PC-9 (cell line): Measurements from ENCODE around the gene SEMA3E.

ENCODE experiments used
- EZH2 ChIP-seq: fragments of 200-600 bp; sonication (generic); IDR thresholded peaks from 2 replicates; pipeline ENCODE4 v1.8.0; 2017; ENCODE audit warnings: antibody characterized with exemption, low read depth
- TF ChIP-seq, protein P1 (sequence below): fragments of 200-600 bp; sonication (generic); conservative IDR thresholded peaks from 2 replicates; pipeline ENCODE4 v1.6.1; 2017; ENCODE audit warnings: mixed run types, antibody characterized with exemption, mild to moderate bottlenecking, moderate library complexity

DNA sequence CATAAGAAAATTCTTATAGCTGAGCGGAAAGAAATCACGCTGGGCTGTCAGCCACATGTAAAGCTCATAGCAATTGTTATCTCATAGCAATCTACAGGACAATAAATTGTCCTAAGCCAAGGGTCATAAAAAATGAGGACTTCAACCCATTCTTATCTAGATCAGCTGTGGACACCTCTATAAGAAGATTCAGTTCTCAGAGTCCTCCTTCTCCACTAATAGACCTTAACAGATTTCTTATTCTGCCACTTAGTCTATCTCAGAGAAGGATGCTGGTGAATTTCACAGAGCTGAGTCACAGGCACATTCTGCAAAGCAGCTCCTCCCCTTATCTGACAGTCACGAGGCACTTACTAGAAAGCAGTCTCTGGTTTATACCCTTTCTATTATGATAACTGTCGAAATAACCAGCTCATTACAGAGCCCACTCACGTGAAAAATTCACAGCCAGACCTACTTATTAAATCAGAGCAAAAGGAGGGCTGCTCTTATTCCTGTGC, 300.9 kb downstream of the SEMA3E start:
- TF ChIP-seq, protein P1, sequence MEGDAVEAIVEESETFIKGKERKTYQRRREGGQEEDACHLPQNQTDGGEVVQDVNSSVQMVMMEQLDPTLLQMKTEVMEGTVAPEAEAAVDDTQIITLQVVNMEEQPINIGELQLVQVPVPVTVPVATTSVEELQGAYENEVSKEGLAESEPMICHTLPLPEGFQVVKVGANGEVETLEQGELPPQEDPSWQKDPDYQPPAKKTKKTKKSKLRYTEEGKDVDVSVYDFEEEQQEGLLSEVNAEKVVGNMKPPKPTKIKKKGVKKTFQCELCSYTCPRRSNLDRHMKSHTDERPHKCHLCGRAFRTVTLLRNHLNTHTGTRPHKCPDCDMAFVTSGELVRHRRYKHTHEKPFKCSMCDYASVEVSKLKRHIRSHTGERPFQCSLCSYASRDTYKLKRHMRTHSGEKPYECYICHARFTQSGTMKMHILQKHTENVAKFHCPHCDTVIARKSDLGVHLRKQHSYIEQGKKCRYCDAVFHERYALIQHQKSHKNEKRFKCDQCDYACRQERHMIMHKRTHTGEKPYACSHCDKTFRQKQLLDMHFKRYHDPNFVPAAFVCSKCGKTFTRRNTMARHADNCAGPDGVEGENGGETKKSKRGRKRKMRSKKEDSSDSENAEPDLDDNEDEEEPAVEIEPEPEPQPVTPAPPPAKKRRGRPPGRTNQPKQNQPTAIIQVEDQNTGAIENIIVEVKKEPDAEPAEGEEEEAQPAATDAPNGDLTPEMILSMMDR, result no peak
- TF ChIP-seq EZH2, result no peak
